HG03571 (cell line): ENCODE measurements around the gene LEMD3.

Source experiments
- ATAC-seq: cut with Tn5 transposase; IDR thresholded peaks from one replicate; pipeline ENCODE4 v1.9.1; 2021; ENCODE audit not compliant: unreplicated experiment

LEMD3 gene

GRCh38 chr12:65204886-65205525 lies 35.6 kb downstream of the LEMD3 start:
- no peak for ATAC-seq

- no peak for ATAC-seq
These were observed 36.5 kb downstream of the LEMD3 start for GRCh38 chr12:65205886-65206285.

- ATAC-seq: no peak
These were observed 38.7 kb downstream of the LEMD3 start for GRCh38 chr12:65208125-65208524.

GRCh38 chr12:65208964-65209654 lies 39.7 kb downstream of the LEMD3 start:
- ATAC-seq: no peak

GRCh38 chr12:65209655-65210043 lies 40.3 kb downstream of the LEMD3 start:
- ATAC-seq: peak; percentile 76

GRCh38 chr12:65217086-65217485 lies 47.7 kb downstream of the LEMD3 start:
- no peak for ATAC-seq

- no peak for ATAC-seq
These were observed 51.4 kb downstream of the LEMD3 start for GRCh38 chr12:65220761-65221160.

GRCh38 chr12:65229441-65229840 lies 60.1 kb downstream of the LEMD3 start:
- no peak for ATAC-seq

GRCh38 chr12:65232476-65233077 lies 63.2 kb downstream of the LEMD3 start:
- ATAC-seq: no peak

GRCh38 chr12:65237153-65237552 lies 67.8 kb downstream of the LEMD3 start:
- ATAC-seq: no peak

GRCh38 chr12:65238609-65239008 lies 69.2 kb downstream of the LEMD3 start:
- no peak for ATAC-seq

GRCh38 chr12:65248656-65249633 lies 79.6 kb downstream of the LEMD3 start:
- ATAC-seq: no peak

- ATAC-seq: no peak
These were observed 83.1 kb downstream of the LEMD3 start for GRCh38 chr12:65252515-65252914.

GRCh38 chr12:65257986-65258385 lies 88.6 kb downstream of the LEMD3 start:
- no peak for ATAC-seq

- ATAC-seq: no peak
These were observed 90.1 kb downstream of the LEMD3 start for GRCh38 chr12:65259501-65259900.

- no peak for ATAC-seq
These were observed 94.4 kb downstream of the LEMD3 start for GRCh38 chr12:65263777-65264176.

GRCh38 chr12:65266408-65266807 lies 97.0 kb downstream of the LEMD3 start:
- ATAC-seq: no peak

GRCh38 chr12:65269603-65270002 lies 100.2 kb downstream of the LEMD3 start:
- ATAC-seq: no peak

- no peak for ATAC-seq
These were observed 105.4 kb downstream of the LEMD3 start for GRCh38 chr12:65274602-65275272.

GRCh38 chr12:65275627-65276026 lies 106.2 kb downstream of the LEMD3 start:
- no peak for ATAC-seq
